Fibroblast of the conjunctiva (primary cell): Measurements from ENCODE around the gene FBXL20.

ENCODE experiments used
- DNase-seq: peaks from one replicate; pipeline ENCODE4 v3.0.0-alpha.2; 2010; ENCODE audit warnings: low read depth

Gene FBXL20

DNA sequence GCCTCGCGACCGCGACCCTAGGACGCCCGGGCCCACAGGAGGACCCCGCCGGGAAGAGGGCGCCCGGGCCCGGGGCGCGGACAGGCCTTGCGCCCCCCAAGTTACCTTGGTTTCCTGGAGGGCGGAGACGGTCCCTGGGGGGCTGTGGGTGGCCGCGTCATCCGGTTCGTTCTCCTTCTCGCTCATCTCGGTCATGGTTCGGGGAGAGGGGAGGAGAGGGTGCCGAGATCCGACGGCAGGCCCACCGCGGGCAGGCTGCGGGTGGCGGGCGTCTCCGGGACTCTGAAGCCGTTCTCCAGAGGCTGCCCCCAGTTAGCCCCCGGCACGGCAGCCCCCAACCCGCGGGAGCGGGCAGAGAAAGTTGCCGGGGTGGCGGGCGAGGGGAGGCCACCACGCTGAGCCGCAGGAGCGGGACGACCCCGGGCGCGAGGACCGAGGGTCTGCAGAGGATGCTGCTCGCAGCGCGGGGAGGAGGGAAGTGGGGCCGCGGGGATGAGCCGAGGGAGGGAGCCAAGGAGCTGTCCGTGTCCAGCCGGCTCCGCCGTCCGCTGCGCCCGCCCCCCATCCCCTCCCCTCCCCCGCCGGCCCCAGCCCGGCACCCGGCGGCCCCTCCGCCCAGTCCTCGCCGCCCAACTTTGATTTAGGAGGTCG lies 176.0 kb downstream of the FBXL20 start, which contains the start of gene STAC2:
TSS of gene STAC2 (minus strand) at position 638 of the 651 bp plus-strand sequence. CDS start at position 195, 443 bp downstream.
- no peak for DNase-seq

DNA sequence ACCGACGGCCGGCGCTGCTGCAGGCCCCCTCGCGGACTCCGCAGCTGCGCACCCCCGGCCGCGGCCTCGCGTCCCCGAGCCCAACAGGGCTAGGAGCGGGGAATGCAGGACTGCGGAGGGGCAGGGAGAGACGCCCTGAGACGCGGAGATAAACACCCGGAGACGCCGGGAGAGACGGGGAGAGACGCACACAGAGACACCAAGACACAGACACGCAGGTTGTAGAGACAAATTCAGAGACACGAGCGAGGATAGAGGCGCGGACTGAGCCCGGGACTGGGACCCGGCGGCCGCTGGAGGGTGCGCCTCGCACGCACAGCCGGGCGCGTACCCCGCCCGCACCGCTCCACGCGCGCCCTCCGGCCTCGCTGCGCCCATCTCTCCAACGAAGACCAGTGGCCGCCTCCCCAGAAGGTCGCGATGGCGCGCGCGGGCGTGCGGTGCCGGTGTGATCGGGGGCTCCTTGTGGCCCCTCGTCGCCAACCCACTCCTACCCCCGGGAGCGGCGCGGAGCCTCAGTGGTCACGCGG lies 176.6 kb downstream of the FBXL20 start:
- DNase-seq = no peak

DNA sequence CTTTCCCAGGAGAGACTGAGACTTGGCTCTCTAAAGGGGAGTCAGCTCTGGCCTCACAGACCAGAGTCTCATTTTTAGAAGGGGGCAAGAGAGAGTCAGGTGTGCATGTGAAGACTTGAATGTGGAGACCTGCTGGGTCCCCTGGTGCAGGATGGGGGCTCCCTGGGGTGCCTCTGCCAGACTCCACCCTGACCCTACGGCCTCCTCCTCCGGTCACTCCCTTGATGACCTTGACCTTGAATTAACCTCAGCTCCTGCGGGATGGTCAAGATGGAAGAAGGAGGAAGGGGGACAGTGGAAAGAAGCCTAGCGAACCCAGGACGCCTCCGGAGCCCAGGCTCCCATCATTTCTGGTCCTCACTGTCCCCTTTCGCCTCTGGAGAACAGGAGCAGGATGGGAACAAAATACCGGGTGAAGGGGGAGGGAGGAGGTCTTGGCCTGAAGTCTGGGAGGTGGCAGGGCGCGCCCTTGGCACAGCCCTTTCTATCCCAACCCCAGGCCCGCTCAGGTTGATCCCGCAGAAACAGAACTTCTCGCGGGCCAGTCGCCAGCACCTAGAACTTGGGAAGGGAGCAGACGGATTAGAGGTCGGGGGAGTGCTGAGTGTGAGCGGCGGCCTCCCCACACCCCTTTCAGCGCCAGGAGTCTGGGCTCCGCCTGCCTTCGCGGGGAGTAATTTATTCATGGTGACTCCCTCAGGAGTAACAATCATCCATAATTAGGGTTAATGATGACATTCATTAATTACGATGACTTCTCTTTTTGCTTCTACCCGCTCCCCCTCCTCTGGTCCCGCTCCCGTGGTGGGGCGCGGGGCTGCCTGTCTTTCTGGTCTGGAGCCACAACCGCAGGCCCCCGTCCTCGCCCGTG lies 177.3 kb downstream of the FBXL20 start:
- no peak for DNase-seq

DNA sequence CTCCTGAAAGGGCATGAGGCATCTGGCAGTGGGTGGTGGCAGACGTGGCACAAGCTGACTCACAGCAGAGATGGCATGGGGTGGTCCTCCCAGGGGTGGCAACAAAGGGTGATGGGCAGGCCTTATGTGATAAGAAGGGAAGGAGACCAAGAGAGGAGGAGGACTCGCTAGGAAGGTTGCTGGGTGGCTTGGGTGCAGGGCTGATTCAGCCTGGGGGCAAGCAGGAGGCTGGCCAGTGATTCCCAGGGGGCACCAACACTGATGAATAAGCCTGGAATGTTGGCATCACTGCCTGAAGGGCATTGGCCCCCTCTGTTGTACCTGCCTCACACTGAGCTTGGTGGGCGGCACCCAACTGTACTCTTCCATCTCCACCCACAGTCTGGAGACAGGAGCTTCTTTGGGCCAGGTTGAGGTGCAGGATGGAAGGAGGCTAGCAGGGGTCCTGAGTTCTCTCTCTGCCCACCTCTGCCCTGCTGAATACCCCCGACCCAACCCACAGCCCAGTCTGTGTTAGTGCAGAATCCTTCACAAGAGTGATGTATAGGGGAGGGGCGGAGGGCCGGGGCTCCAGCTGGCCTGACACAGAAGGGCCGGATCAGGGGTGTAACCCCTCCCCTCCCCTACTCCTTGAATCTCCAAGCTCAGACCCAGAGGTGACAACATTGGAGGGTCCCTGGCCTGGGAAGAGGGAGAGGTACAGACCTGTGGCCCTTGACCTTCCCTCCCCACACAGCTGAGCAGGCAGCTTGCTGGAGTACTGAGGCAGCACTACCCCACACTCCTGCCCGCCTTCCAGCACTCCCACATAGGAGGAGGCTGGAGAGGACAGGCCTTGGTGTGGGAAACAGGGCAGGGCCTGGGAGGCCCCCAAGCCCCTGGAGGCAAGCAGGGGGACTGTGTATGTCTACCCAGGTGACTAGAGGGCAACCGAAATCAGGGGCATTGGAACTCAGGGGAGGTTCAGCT lies 178.3 kb downstream of the FBXL20 start:
- DNase-seq = no peak

DNA sequence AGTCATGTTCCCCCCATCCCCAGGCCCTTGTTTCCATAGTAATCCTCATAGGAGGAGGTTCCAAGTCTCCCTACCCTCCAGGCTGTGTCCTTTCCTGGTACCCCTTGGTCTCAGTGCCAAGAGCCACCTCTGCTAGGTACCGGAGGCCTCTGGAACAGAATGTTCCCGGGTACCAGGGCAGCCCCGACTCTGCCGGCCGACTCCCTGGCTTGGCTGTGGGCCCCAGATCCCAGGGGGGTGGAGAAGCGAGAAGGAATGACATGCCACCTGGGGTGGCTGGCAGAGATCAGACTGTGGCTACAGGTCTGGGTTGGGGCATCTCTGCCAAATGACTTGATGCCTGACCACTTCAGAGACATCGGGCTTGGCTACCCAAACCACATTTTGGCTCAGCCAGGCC lies 179.3 kb downstream of the FBXL20 start:
- no peak for DNase-seq

DNA sequence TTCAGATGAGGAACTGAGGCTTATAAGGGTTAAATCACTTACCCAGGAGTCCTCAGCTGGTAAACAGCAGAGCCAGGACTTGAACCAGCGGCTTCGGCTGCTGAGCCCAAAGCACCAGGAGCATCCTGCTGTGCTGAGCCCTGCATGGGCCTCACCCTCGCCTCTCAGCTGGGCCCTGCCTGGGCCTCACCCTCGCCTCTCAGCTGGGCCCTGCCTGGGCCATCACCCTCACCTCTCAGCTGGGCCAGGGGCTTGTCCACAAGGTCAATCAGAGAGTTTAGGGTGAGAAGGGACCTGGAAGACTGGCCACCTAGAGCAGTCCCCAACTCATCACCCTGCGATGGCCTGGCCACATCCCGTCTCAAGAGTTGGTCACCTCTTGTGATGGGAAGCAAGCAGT lies 179.9 kb downstream of the FBXL20 start:
- no peak for DNase-seq

DNA sequence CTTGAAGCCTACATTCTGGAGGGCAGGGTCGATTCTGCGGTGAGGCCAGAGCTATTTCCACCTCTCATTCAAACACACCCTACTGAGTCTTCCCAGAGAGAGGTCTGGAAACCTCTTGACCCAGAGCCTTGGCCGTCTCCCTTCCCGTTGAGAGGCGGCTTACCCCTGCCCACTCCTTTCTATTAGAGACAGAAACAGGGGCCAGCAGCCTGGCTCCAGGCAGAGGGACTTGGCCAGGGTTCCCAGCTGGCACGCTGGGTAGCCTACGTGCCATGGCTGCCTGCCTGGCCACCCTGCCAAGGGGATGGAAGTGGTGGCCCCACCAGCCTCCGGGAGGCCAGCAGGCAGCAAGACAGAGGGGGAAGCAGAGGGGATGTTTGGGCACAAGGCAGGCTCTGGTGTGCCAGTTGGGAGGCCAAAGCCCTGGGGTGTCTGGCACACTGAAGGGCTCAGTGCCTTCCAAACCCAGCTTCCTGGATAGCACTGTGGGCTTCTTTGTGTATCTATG lies 181.7 kb downstream of the FBXL20 start:
- no peak for DNase-seq

DNA sequence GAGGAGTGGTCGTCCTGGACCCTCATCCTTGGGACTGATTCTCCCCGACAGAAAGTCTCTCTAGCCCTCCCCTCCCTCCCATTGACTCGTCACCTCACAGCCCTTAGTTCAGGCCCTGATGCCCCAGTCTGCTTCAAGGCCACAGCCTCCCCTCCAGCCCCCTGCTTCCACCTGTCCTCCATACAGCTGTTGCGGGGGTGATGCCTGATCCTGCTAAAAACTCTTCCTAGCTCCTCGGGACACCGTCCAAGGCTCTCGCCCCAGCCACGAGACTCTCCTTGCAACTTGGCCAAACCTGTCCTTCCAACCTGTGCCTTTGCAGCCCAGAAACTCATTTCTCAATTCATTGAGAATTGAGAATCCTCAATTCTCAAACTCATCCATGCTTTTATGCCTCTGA lies 182.5 kb downstream of the FBXL20 start:
- no peak for DNase-seq

DNA sequence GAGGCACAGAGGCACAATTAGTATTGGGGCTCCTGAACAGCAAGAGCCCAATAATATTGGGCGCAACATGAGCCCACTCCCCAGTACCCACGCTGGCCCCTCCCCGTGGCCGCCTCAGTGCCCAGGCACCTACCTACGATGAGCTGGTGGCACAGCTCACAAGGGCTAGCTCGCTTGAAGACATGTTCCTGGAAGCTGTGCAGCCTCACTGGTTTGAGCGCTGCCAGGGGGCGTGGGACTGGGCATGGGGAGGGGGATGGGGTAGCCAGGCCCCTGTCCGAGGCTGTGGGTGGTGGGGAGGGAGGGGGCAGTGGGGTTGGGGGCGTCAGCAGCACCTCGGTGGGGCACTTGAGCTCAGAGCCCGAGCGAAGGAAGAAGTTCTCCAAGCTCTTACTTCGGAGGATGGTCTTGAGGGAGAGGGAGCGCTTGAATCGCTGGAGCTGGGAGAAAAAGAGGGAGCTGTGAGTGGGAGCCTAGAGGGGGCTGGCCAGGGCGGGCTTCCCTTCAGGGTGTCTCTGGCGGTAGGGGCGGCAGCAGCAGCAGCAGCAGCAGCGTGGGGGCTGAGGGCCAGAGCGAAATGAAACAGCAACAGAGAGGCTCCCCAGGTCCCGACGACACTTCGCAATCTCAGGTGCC lies 183.6 kb downstream of the FBXL20 start:
- no peak for DNase-seq

DNA sequence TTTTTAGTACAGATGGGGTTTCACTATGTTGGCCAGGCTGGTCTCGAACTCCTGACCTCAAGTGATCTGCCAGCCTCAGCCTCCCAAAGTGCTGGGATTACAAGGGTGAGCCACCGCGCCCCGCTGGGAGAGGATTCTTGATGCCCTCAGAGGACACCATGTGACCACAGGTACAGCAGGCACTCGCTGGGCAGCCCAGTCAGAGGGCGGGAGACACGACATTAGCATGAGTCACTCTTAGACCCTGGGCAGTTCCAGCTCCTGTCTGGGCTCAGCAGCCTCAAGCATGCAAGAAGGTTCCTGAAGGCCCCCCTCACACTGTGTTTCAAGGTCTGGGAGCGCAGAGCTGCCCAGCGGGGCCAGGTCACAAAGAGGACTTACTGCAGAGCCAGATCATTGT lies 187.6 kb downstream of the FBXL20 start:
- DNase-seq = no peak

DNA sequence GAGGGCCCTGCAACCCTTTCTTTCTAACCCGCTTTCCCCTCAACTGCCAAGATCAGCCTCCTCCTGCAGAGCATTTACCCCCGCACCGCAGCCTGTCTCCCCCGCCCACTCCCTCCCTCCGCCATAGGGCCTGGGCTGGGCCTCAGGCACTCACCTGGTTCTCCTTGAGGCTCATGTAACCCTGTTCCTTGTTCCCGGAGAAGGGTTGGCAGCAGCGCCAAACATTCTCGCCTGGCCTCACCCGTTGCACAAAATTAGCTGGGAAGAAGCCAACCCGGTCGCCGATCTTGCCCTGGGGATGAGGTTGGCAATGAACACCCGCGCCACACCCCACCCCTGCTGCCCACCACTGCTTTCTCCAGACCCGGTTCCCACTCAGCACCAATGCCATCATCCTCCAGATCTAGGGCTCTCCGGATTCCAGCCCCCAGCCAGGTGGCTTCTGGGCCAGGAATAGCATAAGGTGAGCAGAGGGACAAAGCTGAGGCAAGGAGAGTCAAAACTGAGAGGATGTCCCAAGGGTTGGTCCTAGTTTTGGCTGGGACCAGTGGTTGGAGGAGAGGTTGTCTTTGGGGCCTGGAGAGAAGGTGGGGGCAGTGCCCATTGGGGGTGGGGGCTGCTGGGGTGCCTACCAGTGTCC lies 188.5 kb downstream of the FBXL20 start:
- DNase-seq = no peak

DNA sequence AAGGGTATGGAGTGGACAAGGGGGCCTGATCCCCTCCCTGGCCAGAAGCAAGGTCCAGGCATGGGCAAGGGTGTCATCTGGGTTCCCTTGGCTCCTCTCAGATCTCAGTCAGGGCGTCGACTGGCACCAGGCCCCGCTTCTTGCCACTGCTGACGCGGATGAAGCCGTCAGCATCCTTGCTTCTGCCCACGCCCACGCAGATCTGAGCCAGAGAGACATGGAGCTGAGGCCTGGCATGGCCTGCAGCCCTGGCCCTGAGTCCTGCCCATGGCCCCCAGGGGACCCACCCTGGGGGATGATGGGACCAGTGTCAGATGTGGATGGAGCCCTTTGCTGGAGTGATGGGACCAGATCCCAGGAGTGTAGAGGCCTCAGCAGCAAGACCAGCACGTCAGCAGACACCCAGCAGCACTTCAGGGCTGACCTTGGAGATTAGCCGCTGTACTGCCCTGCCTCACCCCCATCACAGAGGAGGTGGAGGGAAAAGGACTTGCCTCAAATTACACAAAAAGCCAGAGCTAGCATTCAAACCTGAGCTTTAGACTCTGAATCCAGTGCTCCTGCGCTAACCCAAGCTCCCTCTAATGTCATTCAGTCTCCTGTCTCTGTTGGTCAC lies 189.1 kb downstream of the FBXL20 start:
- no peak for DNase-seq

DNA sequence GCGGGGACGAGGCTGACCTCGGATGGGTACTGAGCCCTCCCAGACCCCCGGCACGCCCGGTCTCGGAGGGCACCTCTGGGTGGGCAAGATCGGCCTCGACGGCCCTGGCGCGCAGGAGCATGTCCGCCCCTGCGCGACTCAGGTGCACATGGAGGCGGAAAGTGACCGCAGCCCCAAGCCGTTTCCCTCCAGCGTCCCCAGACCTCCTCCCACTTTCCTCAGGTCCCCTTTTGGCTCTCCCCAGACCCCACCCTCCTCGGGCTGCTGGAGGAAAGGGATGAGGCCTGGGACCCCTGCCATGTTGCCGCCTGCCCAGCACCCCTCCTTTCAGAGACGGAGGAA lies 191.4 kb downstream of the FBXL20 start:
- no peak for DNase-seq

DNA sequence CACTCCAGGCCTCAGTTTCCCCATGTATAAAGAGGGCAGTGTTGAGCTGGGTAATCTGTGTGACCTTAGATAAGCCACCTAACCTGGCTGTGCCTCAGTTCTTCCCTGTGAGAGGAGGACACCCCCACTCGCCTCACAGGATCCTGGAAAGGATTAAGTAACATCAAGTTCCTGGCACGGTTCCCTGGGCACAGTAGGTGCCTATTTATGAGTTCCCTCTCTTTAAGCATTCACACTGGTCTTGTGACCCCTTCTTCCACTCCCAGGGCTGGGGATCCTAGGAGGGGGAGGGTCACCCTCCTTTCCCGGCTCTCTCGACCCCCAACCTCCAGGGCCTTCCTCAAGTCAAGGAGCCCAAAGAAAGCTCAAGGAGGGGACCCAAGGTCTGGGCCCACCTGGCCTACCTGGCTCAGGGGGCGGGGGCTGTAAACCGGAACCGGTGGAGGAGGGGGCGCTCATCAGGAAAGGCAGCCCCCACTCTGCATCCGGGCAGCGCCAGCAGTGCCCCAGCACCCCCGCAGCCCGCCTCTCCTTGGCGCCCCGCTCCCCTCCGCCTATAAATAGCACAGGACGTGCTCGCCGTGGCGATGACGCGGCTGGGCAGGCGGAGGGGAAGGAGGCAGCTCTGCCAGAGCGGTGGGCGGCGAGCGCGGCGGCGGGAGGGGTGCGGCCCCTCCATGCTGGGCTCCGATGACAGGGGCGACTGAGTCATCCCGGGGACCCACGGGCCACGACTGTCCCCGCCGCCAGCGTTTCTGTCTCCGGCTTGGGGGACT lies 191.9 kb downstream of the FBXL20 start:
- no peak for DNase-seq

DNA sequence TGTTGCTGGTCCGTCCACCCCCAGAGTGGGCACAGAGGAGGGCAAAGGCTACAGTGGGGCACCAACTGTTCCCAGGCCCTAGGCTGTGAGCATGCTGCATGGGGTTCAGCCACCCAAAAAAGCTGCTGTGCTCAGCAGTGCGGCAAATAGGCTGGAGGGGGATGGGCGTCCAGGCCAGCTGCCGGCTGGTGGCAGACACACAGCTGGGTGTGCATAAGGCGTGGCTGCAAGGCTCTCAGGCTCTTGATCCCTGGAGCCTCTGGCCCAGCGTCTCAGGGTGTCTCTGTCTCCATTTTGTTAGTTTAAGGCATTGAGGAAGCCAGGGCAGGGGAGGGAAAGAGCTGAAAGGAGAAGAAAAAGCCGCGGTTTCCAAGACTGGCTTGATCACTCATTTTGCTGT lies 192.5 kb downstream of the FBXL20 start:
- no peak for DNase-seq

DNA sequence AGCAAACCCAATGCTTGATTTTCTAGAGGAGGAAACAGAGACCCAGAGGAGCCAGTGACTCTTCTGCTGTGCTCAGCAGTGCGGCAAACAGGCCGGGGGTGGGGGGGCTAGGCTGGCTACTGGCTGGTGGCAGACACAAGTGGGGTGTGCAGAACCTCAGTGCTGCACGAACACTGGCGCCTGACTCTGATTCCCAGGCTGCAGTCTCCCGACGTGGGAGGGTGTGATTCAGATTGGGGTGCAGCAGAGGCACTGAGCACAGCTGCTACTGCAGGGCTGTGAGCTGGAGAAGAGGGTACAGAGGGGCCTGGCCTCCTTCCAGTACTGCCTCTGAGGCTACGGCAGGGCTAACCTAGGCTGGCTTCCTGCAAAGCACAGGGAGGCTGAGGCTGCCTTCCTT lies 193.3 kb downstream of the FBXL20 start:
- DNase-seq = no peak

DNA sequence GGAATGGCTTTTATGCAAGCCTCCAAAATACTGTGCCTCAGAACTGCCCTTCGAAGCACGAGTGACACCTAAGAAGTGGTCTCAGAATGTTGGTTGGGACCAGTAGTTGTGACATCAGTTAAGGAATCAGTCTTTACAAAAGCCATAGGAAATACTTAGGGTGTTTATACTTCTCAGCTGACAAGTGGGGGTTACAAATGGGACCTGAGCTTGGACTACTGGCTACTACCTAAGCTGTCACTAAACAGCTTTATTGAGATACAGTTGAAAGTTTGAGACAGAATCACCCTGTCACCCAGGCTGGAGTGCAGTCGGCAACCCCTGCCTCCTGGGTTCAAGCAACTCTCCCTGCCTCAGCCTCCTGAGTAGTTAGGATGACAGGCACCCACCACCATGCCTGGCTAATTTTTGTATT lies 196.3 kb downstream of the FBXL20 start:
- DNase-seq = no peak

DNA sequence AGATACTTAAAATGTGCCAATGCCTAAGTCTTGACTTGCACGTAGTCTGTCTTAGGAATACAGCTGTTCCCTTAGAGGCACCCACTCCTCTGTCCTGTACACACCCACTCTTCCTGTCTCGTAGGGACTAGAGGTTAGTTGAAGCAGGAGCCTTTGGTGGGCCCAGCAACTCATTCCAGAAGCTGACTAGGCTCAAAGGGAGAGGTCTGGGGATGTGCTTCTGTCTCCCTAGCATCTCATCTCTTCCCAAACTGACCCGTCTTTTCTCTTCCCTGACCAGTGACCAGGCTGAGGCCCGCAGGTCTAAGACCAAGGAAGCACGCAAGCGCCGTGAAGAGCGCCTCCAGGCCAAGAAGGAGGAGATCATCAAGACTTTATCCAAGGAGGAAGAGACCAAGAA lies 197.2 kb downstream of the FBXL20 start:
- no peak for DNase-seq
